ENCODE measurements around the gene ANXA9.

Gene ANXA9

DNA sequence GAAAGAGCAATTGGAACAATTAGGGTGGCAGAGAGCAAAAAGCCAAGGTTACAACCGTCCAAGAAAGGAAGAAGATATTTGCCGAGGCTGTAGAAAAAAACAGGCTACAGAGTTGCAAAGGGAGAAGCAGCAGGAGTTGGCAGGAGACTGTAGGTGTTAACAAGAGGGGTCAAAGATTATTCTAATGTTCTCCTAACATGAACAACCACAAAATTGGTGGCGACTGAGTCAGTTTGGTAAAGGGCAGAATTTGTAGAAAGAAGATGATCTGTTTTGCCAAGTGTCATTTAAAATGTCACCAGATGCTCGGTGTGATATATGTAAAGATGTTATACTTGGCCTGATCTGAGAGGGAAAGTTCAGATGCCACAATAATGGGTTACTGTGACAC lies 25.8 kb downstream of the ANXA9 start:
- no peak for DNase-seq

DNA sequence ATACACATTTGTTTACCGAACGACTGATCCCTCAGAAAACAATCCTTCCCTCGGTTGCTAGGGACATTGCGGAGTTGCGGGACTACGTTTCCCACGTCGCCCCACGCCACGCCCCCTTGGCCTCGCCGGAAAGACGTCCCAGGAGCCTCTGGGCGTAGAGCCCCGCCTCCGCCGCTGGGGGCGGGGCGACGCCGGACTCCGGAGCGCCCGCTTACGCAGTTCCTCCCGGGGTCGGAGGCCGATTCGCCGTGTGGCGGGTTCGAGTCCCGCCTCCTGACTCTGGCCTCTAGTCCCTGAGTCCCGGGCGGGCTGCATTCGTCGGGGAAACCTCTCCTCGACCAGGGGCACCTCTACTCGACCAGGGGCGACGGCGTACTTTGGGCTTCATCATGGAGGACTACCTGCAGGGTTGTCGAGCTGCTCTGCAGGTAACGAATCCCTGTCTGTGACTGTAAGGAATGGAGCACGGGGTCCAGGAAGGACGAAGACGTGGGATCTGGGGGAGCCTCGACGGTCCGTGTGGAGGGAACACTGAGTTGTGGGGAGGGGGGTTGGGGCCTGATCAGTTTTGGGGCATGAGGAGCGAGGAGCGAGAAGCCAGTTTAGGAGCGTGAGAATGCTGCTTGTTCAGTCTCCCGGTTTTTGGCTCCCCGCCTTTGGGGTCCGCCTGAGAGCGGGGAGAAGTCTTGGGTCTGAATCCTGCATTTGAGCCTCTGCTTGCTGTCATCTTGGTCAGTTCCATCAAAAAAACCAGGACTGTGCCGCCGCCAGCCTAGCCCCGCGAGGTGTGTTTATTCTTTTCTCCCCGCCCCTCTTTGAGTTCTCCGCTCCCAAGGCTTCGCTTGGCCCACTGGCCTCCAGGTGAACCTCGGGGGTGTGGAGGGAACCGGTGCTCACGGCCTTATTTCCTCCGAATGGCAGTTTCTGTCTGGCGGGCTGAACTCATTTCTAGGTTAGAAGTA lies 26.4 kb downstream of the ANXA9 start, which contains the start of gene PRUNE1:
TSS of gene PRUNE1 (plus strand) at position 206 of the 962 bp plus-strand sequence. CDS start at position 390, 184 bp downstream.
- DNase-seq: peak; percentile 90 to 94

DNA sequence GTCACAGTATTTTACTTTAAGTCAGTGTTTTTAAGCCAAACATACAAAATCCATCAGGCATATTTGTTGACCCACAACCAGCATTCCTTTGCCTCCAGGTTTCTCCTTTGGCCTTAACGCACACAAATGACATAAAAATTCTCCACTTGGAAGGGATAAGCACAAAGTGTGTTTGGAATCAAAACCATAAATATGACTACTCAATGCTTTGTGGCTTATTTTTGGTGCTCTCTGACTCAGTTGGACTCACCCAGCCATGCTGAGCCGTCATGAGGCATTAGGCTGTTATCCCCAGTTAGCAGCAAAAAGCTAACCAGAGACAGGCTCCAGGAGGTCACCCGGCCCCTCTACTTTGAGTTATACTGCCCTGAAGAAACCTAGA lies 27.1 kb downstream of the ANXA9 start:
- DNase-seq: no peak

DNA sequence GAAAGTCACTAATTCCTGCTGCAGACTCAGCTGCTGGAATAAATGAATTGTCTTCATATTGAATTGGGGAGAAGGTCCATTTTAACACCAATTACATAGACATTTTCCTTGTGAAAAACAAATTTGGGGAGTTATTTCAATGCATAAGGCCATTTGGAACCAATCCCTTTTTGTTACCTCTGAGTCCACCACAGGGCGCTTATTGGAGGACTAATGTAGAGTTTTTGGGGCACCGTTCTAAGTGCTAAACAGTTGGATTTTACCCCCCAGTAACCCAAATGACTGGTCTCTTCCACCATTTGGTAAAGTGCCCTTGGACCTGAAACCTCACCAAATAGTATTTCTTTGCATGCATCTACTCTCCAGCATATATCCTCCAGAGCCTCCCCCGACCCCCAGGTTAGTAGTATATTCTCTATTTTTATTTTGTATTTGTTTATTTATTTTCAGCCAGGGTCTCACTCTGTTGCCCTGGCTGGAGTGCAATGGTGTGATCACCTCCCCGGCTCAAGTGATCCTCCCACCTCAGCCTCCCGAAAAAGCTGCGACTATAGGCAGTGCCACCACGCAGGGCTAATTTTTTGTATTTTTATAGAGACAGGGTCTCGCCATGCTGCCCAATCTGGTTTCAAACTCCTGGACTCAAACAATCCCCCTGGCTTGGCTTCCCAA lies 27.7 kb downstream of the ANXA9 start:
- no peak for DNase-seq

DNA sequence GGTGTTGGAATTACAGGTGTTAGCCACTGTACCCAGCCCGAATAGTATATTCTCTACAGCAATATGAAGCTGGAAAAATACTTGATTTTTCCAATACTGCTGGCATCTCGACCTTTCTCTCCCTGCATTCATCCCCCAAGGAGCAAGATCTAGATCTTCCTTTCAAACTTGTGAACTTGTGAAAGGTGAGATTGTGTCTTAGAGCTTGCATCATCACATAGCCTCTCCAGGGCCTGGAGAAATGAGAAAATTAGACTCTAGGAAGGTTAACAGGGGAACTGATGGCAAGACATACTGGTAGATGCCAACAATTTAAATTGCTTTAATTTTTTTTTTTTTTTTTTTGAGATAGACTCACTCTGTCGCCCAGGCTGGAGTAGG lies 28.2 kb downstream of the ANXA9 start:
- DNase-seq: no peak

DNA sequence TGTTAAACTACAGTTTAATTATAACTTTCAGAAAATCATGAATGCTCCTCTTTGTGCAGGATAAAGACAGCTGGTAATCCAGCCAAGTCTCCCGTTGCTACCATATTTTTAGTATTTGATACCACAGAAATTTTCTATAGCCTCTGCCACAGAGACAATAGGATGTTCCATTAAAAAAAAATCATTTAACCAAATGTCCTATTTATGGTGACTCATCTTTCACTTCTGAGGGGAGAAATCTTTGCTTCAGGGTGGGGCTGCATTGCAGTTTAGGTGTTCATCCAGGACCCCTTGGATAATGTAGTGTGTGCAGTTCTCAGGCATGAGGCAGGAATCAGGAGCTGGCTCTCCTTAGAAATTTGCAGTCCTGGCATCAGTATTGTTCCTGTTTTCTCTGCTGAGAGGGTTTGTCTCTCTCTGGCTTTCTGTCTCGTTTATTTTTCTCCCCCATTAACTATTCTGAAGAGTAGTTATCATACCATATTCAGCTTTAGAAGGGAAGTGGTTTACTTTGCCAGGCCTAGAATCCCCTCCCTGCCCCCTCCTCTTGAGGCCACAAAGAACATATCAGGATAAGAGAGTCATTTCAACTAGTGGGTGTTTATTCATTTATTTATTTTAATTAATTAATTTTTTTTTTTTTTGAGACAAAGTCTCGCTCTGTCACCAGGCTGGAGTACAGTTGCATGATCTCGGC lies 29.2 kb downstream of the ANXA9 start:
- DNase-seq: peak; percentile 36 to 43

DNA sequence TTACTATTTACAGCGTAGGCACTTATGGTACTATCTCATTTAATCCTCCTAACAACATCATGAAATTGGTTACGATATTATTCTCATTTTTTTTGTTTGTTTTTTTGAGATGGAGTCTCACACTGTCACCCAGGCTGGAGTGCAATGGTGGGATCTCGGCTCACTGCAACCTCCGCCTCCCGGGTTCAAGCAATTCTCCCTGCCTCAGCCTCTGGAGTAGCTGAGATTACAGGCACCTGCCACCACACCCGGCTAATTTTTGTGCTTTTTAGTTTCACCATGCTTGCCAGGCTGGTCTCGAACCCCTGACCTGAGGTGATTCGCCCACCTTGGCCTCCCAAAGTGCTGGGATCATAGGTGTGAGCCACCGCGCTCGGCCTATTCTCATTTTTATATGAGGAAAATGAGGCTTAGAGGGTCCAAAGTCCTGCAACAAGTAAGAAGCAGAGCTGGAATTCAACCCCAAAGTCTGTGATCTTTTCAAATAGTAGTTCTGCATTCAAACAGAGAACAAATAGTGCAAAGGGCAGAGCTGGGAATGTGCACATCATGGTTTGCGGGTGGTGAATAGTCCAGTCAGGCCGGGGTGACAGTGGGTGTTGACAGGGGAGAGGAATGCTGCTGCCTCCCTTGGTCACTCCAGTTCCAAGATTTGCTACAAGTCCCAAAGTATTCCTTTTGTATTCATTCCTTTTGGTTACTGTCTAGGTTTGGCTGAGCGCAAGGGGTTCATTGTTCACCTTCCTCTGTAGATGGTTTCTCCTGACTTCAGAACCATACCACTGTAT lies 30.8 kb downstream of the ANXA9 start:
- DNase-seq: no peak

DNA sequence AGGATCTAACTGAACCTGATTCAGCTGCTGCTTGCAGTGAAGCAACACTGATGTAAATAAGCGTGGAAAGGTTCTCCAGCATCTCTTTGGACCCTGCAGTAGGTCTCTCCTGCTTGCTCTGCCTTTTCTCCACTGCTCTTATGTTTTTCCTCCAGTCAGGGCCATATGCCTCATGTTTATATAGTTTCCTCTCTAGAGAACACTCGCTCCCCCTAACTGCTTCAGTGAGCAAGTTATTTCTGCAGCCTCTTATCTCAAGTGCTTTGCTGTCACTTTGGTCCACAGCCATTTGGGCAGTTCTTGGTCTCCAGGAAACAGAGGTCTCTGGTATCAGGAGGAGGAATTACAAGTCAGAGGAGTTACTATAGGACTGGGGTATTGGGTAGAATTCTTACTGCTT lies 31.4 kb downstream of the ANXA9 start:
- no peak for DNase-seq

DNA sequence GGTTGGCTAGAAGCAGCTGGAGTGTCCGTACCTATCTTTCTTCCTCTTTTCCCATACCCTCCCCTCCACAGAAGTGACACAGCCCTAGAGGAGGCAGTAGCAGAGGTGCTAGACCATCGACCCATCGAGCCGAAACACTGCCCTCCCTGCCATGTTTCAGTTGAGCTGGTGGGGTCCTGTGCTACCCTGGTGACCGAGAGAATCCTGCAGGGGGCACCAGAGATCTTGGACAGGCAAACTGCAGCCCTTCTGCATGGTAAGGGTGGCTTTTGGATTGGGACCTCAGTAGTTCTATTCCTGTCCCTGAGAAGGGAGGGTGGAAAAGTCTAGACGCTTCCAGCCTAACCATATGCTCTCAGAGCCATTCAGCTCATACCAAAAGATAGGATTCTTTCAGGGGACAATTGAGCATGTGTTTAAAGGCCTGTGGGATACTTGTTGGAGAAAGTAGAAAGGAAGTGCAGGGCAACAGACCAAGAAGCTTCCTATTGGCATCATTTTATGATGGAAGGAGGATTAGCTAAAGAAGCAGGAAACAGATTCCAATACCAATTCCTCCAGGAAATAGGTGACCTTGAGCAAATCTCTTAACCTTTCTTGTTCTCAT lies 42.6 kb downstream of the ANXA9 start:
- peak; percentile 75 to 77 for DNase-seq

DNA sequence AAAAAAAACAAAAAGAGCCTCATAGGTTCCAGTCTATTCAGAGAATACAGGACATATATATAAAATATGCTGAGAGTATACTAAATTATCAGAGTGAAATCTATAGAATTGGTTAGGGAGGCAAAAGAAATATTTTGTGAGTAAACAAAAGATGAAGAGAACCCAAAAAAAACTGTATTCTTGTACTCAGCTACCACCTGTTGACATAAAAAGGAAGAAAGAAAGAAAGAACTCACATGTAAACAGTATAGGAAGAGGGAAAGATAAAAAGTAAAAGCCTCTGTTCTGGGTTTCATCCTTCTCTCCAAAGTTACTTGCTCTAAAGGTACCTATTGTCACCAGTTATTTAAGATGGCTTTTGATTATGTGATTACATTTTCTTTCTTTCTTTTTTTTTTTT lies 44.4 kb downstream of the ANXA9 start:
- no peak for DNase-seq

DNA sequence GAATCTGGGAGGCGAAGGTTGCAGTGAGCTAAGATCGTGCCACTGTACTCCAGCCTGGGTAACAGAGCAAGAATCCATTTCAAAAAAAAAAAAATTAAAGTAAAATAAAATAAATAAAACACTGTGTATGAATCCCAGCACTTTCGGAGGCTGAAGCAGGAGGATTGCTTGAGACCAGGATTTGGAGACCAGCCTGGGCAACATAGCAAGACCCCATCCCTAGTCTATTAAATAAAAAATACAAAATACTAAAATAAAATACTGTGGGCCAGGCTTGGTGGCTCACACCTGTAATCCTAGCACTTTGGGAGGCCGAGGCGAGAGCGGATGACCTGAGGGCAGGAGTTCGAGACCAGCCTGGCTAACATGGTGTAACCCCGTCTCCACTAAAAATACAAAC lies 50.1 kb downstream of the ANXA9 start:
- DNase-seq: no peak

DNA sequence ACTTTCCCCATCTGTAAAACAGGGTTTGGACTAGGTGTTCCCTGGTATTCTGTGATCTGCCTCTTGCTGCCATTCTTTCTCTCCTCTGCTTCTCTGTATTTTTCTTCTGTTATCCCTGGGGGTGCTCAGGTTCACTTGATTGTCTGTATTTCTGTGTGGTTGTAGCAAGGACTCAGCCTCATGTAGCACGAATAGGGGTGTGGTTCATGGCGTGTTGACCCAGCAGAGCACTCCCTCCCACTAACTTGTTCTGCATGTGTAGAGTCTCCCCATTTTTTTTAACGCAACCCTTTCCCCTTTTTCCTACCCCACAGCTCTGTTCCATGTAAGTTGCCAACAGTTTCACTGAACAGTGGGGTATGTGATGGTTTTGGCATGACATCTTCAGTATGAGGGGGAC lies 53.1 kb downstream of the ANXA9 start:
- no peak for DNase-seq

DNA sequence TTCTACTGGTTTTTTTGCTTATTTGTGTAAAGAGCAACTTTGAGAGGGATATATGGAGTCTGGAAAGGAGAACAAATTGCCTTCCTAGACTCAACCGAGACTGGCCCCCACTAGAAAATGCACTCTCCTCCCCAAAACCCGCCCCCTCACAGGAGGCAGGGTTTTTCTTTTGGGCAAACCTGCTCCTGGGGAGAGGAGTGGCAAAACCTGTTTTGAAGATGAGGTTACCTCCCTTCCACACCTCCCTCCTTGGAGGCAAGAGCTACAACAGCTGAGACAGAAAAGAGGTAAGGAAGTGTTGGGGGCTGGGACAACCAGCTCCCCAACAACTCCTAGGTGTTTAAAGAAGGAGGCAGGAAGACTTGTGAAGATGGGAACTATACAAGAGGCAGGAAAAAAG lies 54.3 kb downstream of the ANXA9 start, which contains the start of gene BNIPL:
TSS of gene BNIPL (plus strand) at position 231 of the 400 bp plus-strand sequence. CDS start at position 371, 140 bp downstream.
- DNase-seq: no peak

DNA sequence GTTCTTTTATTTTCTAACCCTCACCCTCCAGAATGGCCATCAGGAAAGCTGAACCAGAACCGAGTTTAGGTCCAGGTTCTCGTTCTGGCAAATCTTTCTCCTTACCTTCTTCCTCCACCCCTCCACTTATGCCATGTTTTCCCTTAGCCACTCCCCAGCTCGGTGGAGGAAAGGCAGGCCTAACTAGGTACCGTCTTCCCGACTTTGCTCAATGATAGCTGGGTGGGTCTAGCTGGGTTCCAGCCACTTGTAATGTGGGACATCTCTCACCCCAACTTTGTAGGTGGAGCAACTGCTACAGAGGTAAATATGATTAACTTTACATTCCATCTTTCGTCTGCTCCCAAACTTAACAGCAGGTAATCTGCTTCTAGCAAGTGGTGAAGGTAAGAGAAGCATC lies 54.9 kb downstream of the ANXA9 start:
- no peak for DNase-seq

DNA sequence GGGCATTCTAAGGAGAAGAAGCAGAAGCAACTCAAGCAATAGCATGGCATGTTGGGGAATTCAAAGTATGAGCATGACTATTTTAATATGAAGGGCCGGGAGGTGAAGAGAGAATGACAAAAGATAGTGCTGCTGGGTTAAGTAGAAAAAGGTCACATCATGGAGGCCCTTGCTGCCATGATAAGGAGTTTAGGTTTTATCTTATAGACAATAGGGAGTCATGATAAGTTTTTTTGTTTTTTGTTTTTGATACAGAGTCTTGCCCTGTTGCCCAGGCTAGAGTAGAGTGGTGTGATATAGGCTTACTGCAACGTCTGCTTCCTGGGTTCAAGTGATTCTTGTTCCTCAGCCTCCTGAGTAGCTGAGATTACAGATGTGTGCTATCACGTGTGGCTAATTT lies 57.4 kb downstream of the ANXA9 start:
- no peak for DNase-seq

DNA sequence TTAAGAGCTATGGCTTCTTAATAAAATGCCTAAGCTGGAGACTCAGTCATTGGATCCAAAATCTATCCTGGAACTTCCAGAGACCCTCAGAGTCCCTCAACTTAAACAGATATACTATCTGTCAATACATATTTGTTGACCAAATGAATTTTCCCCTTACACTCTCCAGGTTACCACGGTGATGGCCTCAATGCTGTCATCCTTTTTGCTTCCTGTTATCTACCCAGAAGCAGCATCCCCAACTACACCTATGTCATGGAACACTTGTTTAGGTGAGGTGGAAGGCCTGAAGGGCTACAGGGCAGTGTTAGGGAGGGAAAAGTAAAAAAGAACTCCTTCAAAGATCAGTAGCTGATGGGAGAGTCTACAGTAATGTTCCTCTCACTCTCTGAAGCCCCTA lies 61.1 kb downstream of the ANXA9 start:
- DNase-seq: no peak
